GDM1 (cell line): ENCODE data around the gene FGG.
"Not testable (repeated sequence)": the region's sequence is repeated elsewhere in the genome, so short reads cannot be mapped to it uniquely, and the experiment has no call there.

Experiments used
- DNase-seq: peaks from one replicate; lab custom pipeline; 2025; lab: John Stamatoyannopoulos, UW

Gene FGG

GRCh38 chr4:154610582-154610981, 1.9 kb downstream of the FGG start:
- no peak for DNase-seq

- no peak for DNase-seq
Observed at GRCh38 chr4:154609532-154609931, 2.9 kb downstream of the FGG start.

- no peak for DNase-seq
Observed at GRCh38 chr4:154608361-154609252, 3.8 kb downstream of the FGG start.

- DNase-seq, result no peak
Observed at GRCh38 chr4:154606728-154607723, 5.4 kb downstream of the FGG start.

- no peak for DNase-seq
Observed at GRCh38 chr4:154604696-154605200, 7.7 kb downstream of the FGG start.

- no peak for DNase-seq
Observed at GRCh38 chr4:154603033-154603943, 9.2 kb downstream of the FGG start.

- DNase-seq, result no peak
Observed at GRCh38 chr4:154602404-154603020, 9.9 kb downstream of the FGG start.

GRCh38 chr4:154597798-154598774, 14.4 kb downstream of the FGG start:
- no peak for DNase-seq

GRCh38 chr4:154597281-154597680, 15.2 kb downstream of the FGG start:
- not testable (repeated sequence) for DNase-seq

- DNase-seq, result no peak
Observed at GRCh38 chr4:154595807-154596206, 16.6 kb downstream of the FGG start.

- DNase-seq, result not testable (repeated sequence)
Observed at GRCh38 chr4:154594343-154594742, 18.1 kb downstream of the FGG start.

GRCh38 chr4:154593868-154594267, 18.6 kb downstream of the FGG start:
- no peak for DNase-seq

- no peak for DNase-seq
Observed at GRCh38 chr4:154591890-154592289, 20.6 kb downstream of the FGG start.

- DNase-seq, result no peak
Observed at GRCh38 chr4:154590329-154591006, 22.0 kb downstream of the FGG start, which contains the start of gene FGA. Gene FGA (minus strand): TSS chr4:154590742. CDS start chr4:154590687, 55 bp downstream.

- no peak for DNase-seq
Observed at GRCh38 chr4:154589296-154590197, 22.9 kb downstream of the FGG start.

- no peak for DNase-seq
Observed at GRCh38 chr4:154588198-154588597, 24.3 kb downstream of the FGG start.

GRCh38 chr4:154586296-154587033, 26.0 kb downstream of the FGG start:
- DNase-seq, result no peak
